ENCODE measurements around the gene S100A10. TPM values are rescaled to one million over a fixed set of nuclear protein-coding genes. Genes with fewer than 3 reads are reported as not detected.

The S100A10 gene
- total RNA-seq, 1 experiment from 2014 or later, result 160 TPM

- H3K4ac ChIP-seq (ENCODE audit: low read depth, low read length), result no peak overlapping the region
- no peak overlapping the region for H3K4me3 Mint-ChIP-seq
- no peak overlapping the region for H4K8ac ChIP-seq (replicated peaks; ENCODE audit: insufficient read length, low read depth, low read length)
- no peak overlapping the region for H2AK5ac ChIP-seq (ENCODE audit: insufficient read length, low read length)
- H2BK120ac ChIP-seq (ENCODE audit: low read depth, low read length, poor library complexity, severe bottlenecking), result no peak overlapping the region
- no peak overlapping the region for H3K9ac ChIP-seq (ENCODE audit: extremely low read depth, insufficient read length, low read length)
- no peaks in the 10 kb centered on the region for H3K27me3 ChIP-seq (ENCODE audit: insufficient read depth, low read length)
- H4K20me1 ChIP-seq (ENCODE audit: control insufficient read depth, insufficient read depth, insufficient read length), result no peaks in the 10 kb centered on the region
- no peak overlapping the region for H2BK15ac ChIP-seq (ENCODE audit: low read depth, low read length)
- WGBS (ENCODE audit: extremely low coverage, insufficient read length, low lambda C conversion rate), result no CpG with 5 or more reads among the region's 4 CpGs
- H3K14ac ChIP-seq (ENCODE audit: insufficient read depth, low read length), result no peak overlapping the region
- peaks cover 6% of the 10 kb centered on the region; the same call in 1 of the 2 replicates for H3K4me1 ChIP-seq (ENCODE audit: insufficient read depth, low read length)
- no peak for TF ChIP-seq CTCF (conservative IDR thresholded peaks at IDR 0.05)
- no peak overlapping the region for H3T11ph ChIP-seq (ENCODE audit: low read length)
- H3K23ac ChIP-seq (ENCODE audit: insufficient read length, low read depth, low read length), result no peak overlapping the region
- DNase-seq, result no peak
- no peak overlapping the region for H2AFZ ChIP-seq (ENCODE audit: low read length)
- H3K56ac ChIP-seq (ENCODE audit: insufficient read length, low read depth, low read length), result no peak overlapping the region
- H3K23me2 ChIP-seq (ENCODE audit: insufficient read length, low read depth, low read length, poor library complexity, severe bottlenecking), result no peaks in the 10 kb centered on the region
- H3K36me3 Mint-ChIP-seq (ENCODE audit: insufficient read depth in 1 of 3, low read depth in 3 of 3), result no peaks in the 10 kb centered on the region
- H3K79me2 ChIP-seq (ENCODE audit: insufficient read depth, low read length), result no peaks in the 10 kb centered on the region
- H4K5ac ChIP-seq (ENCODE audit: insufficient read length, low read depth, low read length), result no peak overlapping the region
- no peaks in the 10 kb centered on the region for H3K9me3 ChIP-seq (ENCODE audit: control insufficient read depth, low read depth, low read length)
- no peak overlapping the region for H4K91ac ChIP-seq (ENCODE audit: insufficient read length, low read depth, low read length)
- peaks cover 28 to 31% of the 10 kb centered on the region in 2 experiments for H3K4me1 Mint-ChIP-seq
- no peaks in the 10 kb centered on the region for H3K79me1 ChIP-seq (ENCODE audit: insufficient read depth, low read depth, low read length, poor library complexity, severe bottlenecking)
- H3K27ac ChIP-seq (ENCODE audit: insufficient read length, low read depth, low read length), result no peak overlapping the region
- no peak overlapping the region for H2BK12ac ChIP-seq (ENCODE audit: insufficient read length, low read depth, low read length)
- no peak overlapping the region for H3K27ac Mint-ChIP-seq
- H2BK20ac ChIP-seq (ENCODE audit: low read depth, low read length, poor library complexity, severe bottlenecking), result no peak overlapping the region
- no peak overlapping the region for H2BK5ac ChIP-seq (ENCODE audit: insufficient read length, low read length)
- no peaks in the 10 kb centered on the region for H3K9me3 Mint-ChIP-seq
- no peaks in the 10 kb centered on the region; the same call in 1 of the 2 replicates for H3K27me3 Mint-ChIP-seq (ENCODE audit: low read depth)
- no peak overlapping the region for H3K18ac ChIP-seq (ENCODE audit: insufficient read length, low read depth, low read length)
- no peak overlapping the region for H3K4me2 ChIP-seq (ENCODE audit: insufficient read depth, insufficient read length, low read length)
Measured at GRCh38 chr1:151970626-151971025, 23.0 kb downstream of the S100A10 start.

Measured in H9 (cell line).